Breast epithelium (tissue), 4 donors: ENCODE measurements around the gene NBEAL2. TPM values are rescaled to one million over a fixed set of nuclear protein-coding genes. Genes with fewer than 3 reads are reported as not detected.

Source experiments
- DNase-seq, 2 donors: peaks; one replicate each; pipeline ENCODE4 v3.0.0-alpha.2; 2019; ENCODE audit warnings: low spot score in 2 of 2
- H3K27ac ChIP-seq, 2 donors: fragments of 200-600 bp; sonication (generic) in 1 of 2; one replicate each; pipeline ENCODE4 v1.5.1; 2016 to 2019; ENCODE audit warnings: mild to moderate bottlenecking in 1 of 2
- H3K27me3 ChIP-seq, 2 donors: fragments of 200-600 bp; sonication (generic) in 1 of 2; one replicate each; pipeline versions ENCODE4 v1.5.1 to v1.6.0; 2017 to 2019; ENCODE audit warnings: control low read depth in 1 of 2, mild to moderate bottlenecking in 1 of 2
- H3K36me3 ChIP-seq: fragments of 200-600 bp; one replicate; pipeline ENCODE4 v1.5.1; 2019
- H3K4me1 ChIP-seq, 2 donors: fragments of 200-600 bp; sonication (generic); one replicate each; pipeline ENCODE4 v1.5.1; 2016 to 2019; ENCODE audit warnings: control low read depth in 1 of 2
- H3K4me3 ChIP-seq, 3 donors: fragments of 200-600 bp; sonication (generic); 1 replicate in 2 of 3; 2 replicates in 1 of 3; pipeline ENCODE4 v1.5.1; 2016 to 2019; ENCODE audit warnings: mild to moderate bottlenecking in 3 of 3, moderate library complexity in 2 of 3
- H3K9me3 ChIP-seq, 2 donors: fragments of 200-600 bp; sonication (generic) in 1 of 2; one replicate each; pipeline ENCODE4 v1.5.1; 2016 to 2019; ENCODE audit warnings: control low read depth in 1 of 2
- CTCF ChIP-seq, 3 donors: fragments of 450-650 bp; IDR thresholded peaks; one replicate each; pipeline ENCODE4 v1.5.1; 2016 to 2017; ENCODE audit warnings: antibody characterized with exemption in 3 of 3, mild to moderate bottlenecking in 3 of 3, moderate library complexity in 3 of 3
- POLR2A ChIP-seq: fragments of 450-650 bp; IDR thresholded peaks from one replicate; pipeline ENCODE4 v1.6.1; 2016; ENCODE audit warnings: antibody characterized with exemption, mild to moderate bottlenecking, moderate library complexity
- POLR2AphosphoS5 ChIP-seq, 3 donors: sonication (generic); formaldehyde crosslinking; IDR thresholded peaks; one replicate each; pipeline ENCODE4 v1.6.1; 2017; ENCODE audit warnings: antibody characterized with exemption in 3 of 3
- intact Hi-C: fragments of 100-400 bp; cut with DNase I; formaldehyde crosslinking; loops from one replicate; pipeline ENCODE4 v1.15.1; 2023; ENCODE audit warnings: low total_unique reads
- total RNA-seq, 3 donors: library from RNA; depleted of rRNA; stranded (reverse); fragments of >200 nt; gene quantifications; one replicate each; pipeline ENCODE4 v1.1.0, GENCODE V29; 2016

Gene NBEAL2
- total RNA-seq, 3 donors from 2014 or later = 16.8 to 58.3 (median 54.4) TPM

- H3K4me1 ChIP-seq = no peaks in the 10 kb centered on the region
- DNase-seq = no peak
- H3K4me3 ChIP-seq = no peak overlapping the region
- intact Hi-C loops = no loop called here
- no peaks in the 10 kb centered on the region for H3K27me3 ChIP-seq
- H3K9me3 ChIP-seq = no peaks in the 10 kb centered on the region
- TF ChIP-seq POLR2AphosphoS5 (IDR thresholded peaks at IDR 0.05) (no peak), CTCF (IDR thresholded peaks at IDR 0.05) (no peak), POLR2A (no peak)
- no peak overlapping the region for H3K27ac ChIP-seq
- H3K36me3 ChIP-seq = peaks cover 4% of the 10 kb centered on the region
Observed at GRCh38 chr3:47013231-47013630, 33.8 kb downstream of the NBEAL2 start.

GRCh38 chr3:47014036-47014435, 34.6 kb downstream of the NBEAL2 start:
- no peak for DNase-seq
- TF ChIP-seq POLR2A (no peak), CTCF (IDR thresholded peaks at IDR 0.05) (no peak), POLR2AphosphoS5 (IDR thresholded peaks at IDR 0.05) (no peak)
- Histone ChIP-seq H3K9me3 (no peaks in the 10 kb centered on the region), H3K36me3 (peaks cover 11% of the 10 kb centered on the region), H3K4me1 (no peaks in the 10 kb centered on the region), H3K27me3 (no peaks in the 10 kb centered on the region), H3K4me3 (no peak overlapping the region), H3K27ac (no peak overlapping the region)
- intact Hi-C loops = no loop called here

- Histone ChIP-seq H3K27ac (no peak overlapping the region), H3K27me3 (no peaks in the 10 kb centered on the region), H3K9me3 (no peaks in the 10 kb centered on the region), H3K4me3 (no peak overlapping the region), H3K36me3 (peaks cover 11% of the 10 kb centered on the region), H3K4me1 (no peaks in the 10 kb centered on the region)
- intact Hi-C loops = no loop called here
- TF ChIP-seq POLR2A (no peak), POLR2AphosphoS5 (IDR thresholded peaks at IDR 0.05) (no peak), CTCF (IDR thresholded peaks at IDR 0.05) (no peak)
- DNase-seq = no peak
Observed at GRCh38 chr3:47015151-47015550, 35.7 kb downstream of the NBEAL2 start.

GRCh38 chr3:47016086-47016933, 36.8 kb downstream of the NBEAL2 start:
- Histone ChIP-seq H3K9me3 (no peaks in the 10 kb centered on the region), H3K27ac (no peak overlapping the region), H3K27me3 (no peaks in the 10 kb centered on the region), H3K4me3 (no peak overlapping the region), H3K4me1 (no peaks in the 10 kb centered on the region), H3K36me3 (peaks cover 11% of the 10 kb centered on the region)
- DNase-seq = no peak
- TF ChIP-seq POLR2AphosphoS5 (IDR thresholded peaks at IDR 0.05) (no peak), POLR2A (no peak), CTCF (IDR thresholded peaks at IDR 0.05) (no peak)
- intact Hi-C loops = no loop called here

- H3K27ac ChIP-seq = no peak overlapping the region
Observed at GRCh38 chr3:47016934-47017435, 37.5 kb downstream of the NBEAL2 start.

More at GRCh38 chr3:47016934-47017435, 37.5 kb downstream of the NBEAL2 start:
- intact Hi-C loops = no loop called here
- Histone ChIP-seq H3K4me1 (no peaks in the 10 kb centered on the region), H3K27me3 (no peaks in the 10 kb centered on the region), H3K4me3 (no peak overlapping the region), H3K36me3 (peaks cover 11% of the 10 kb centered on the region), H3K9me3 (no peaks in the 10 kb centered on the region)
- no peak for DNase-seq
- TF ChIP-seq POLR2A (no peak), POLR2AphosphoS5 (IDR thresholded peaks at IDR 0.05) (no peak), CTCF (IDR thresholded peaks at IDR 0.05) (no peak)
